NCI-H1092 treated with DMSO at 0.1 percent for 48 hours (cell line): Measurements from ENCODE around the gene CDH23.
A peak's percentile ranks its signal among the peaks of the same experiment; 100 is the strongest.
"Not testable (repeated sequence)": the region's sequence is repeated elsewhere in the genome, so short reads cannot be mapped to it uniquely, and the experiment has no call there.

ENCODE experiments used
- DNase-seq: peaks from one replicate; lab custom pipeline; 2025; lab: John Stamatoyannopoulos, UW

The CDH23 gene

DNA sequence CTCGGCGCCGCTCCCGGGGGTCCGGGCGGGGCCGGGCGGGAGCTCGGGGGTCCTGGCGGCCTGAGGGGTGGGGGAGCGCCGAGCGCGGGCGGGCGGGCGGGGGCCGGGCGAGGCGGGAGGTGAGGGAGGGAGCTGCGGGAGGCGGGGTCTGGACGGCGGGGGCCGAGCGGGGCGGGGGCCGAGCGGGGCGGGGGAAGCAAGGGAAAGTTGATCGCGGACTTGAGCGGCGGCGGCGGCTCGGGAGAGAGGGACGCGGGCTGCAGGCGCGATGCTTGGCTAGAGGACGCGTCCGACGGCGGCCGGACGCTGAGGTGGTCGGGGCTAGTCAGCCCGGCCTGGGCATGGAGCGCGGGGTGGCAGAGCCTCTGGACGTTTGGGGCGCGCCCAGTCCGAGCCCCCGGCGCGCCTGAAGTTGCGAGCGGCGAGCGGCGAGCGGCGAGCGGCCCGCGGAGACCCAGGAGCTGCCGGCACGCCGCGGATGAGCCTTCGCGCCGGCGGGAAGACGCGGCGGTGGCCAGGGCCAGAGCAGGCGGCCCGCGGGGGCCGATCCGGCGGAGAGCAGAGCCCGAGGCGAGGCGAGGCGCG lies at the start of gene CDH23:
CDH23 (plus strand) TSS at position 210 of the 585 bp plus-strand sequence. CDS start 42,912 bp downstream, outside the sequence.
- peak; percentile 35 for DNase-seq

DNA sequence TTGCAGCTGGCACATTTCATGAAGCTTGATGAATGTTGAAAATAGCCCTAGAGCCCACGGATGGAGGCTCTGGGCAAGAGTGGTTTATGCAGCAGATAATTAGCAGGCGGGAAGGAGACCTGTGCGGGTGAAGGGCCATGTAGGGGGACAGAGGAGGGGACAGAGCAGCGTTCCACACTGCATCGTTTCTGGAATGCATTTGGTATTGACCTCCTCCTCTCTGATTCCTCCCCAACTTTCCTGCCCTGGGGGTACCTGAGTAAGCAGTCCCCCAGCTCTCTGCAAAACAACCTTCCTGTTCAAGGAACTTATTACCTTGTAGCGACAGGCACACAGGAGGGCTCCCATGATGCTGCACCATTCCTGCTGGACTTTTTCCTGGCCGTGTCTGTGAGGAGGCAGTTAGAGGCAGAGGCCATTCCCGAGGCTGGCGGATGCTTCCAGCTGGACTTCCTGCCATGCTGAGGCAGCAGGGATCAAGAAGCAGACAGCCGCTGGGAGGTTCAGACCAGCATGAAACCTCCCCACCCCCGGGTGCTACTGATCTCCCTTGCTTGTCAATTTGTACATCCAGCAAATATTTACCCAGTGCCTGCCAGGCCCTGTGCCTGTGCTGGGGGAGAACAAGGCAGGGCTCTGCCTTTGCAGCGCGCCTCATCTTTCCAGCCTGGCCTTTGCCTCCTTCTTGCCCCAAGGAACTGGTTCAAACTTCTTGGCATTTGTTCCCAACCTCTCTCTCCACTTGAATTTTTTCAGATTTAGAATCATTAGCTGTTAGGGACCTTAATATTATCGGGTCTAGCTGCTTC lies 48.9 kb upstream of the CDH23 start:
- peak; percentile 35 for DNase-seq

DNA sequence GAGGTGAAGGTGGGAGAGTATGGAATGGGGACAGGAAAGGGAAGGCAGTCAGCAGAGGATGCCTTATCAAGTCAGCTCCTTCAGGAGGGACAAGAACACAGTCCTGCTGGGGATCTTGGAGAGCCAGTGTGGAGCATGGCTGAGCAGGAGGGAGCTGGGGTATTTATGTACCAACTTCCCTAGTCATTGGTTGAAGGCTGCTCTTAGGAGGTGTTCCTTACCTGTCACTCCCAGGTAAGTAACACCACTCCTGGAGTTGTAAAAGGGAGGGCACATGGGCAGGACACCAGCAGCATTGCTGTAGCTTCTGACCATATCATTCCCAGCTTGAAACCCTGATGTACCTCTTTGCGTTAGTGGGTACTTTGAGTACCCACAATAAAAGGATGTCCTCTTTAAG lies 47.9 kb upstream of the CDH23 start:
- DNase-seq: no peak

DNA sequence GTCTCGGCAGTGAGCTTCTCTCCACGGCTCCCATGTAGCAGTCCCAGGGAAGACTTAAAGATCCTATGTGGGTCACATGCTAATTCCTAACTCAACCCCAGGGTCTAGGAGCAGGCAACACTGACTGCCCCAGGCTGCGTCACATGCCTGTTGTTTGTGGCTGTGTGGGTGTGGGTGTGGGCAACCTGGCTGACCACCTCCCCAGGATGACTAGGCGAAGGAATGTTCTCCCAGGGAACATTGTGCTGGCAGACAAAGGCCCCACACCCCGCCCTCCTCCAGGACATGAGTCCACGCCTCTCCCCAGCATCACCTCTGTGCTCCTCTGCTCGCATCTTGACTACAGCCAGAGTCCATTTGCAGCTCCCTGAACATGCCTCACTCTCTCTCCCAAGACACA lies 47.3 kb upstream of the CDH23 start:
- no peak for DNase-seq

DNA sequence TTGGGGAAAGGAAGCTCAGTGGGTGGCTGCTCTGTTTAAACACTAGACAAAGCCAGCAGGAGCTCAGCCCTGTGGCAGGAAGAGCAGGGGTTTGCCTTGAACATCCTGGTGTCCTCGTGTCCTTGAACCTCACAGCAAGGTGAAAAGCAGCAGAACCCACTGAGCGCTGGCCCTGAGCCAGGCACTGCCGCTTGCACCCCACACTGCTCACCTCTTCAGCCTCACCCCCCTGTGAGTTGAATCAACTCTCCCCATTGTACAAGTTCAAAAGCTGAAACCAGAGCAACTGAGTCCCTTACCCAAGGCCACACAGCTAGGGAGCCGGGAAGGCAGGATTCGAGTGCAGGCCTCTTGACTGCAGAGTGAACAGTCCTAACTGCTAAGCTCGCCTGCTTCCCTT lies 45.6 kb upstream of the CDH23 start:
- no peak for DNase-seq

DNA sequence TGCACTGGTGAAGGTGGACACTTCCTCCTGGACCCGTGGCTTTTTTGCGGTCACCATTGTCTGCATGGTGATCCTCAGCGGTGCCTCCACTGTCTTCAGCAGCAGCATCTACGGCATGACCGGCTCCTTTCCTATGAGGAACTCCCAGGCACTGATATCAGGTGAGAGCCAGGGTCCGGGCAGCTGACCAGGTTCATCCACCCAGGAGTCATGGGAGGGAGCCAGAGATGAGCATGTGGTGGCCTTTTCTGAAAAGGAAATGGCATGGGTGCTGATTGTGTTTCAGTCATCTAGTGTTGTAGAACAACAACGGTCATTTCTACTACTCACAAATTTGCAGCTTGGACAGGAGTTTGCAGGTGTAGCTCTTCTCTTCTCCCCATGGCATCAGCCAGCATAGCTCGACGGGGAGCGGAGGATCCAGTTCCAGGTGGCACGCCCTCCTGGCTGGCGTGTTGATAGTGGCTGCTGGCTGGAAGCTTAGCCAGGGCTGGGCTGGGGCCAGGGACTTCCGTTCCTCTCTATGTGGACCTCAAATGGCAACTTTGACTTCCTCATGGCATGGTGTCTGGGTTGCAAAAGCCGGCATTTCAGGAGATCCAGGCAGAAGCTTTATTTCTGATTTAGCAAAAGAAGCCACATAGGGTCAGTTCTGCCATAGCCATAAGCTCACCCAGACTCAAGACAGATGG lies 44.9 kb upstream of the CDH23 start:
- DNase-seq: no peak

DNA sequence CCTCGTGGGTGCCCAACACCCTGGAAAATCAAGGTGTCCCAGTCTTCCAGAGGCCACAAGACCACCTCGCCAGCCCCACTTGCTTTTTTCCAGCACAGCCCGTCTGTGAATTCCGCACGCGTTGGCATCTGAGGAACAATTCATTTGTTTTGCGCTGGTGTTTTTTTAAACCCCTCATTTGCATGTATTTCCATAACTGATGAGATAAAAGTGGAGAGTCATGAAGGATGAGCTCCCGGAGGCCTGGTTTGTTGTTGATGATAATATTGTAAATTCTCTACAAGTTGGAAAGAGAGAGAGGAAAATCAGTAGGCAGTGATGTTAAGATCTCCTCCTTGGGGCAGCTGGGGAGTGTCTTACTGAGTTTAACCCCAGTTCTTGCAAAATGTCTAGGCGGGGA lies 43.1 kb upstream of the CDH23 start:
- no peak for DNase-seq

DNA sequence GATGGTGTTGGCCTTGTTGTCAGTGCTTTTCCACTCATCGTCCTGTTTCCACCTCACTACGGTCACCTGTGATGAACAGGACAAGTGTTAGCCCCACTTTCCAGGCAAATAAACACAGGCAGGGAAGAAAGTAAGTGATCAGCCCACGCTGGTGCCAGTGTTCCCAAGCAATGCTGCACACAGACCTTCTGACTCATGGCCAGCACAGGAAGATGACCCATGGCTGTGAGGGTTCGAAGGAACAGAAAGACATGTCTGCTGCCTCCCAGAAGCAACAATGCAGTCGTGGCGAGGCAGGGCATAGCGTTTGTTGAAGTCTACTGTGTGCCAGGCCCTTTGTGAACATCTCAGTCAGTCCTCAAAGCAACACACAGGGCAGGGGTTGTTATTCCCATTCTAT lies 41.9 kb upstream of the CDH23 start:
- DNase-seq: no peak

DNA sequence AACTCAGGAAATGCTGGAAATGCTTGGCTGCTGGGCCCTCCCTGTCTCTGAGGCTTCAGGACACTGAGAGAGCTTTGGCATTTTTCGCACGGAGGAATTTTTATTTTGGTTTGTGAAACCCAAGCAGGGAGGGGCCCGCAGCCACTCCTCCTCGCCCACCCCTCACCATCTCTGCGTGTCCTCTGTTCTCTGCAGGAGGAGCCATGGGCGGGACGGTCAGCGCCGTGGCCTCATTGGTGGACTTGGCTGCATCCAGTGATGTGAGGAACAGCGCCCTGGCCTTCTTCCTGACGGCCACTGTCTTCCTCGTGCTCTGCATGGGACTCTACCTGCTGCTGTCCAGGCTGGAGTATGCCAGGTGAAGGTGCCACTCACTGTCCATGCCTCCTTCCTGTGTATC lies 40.8 kb upstream of the CDH23 start:
- no peak for DNase-seq

DNA sequence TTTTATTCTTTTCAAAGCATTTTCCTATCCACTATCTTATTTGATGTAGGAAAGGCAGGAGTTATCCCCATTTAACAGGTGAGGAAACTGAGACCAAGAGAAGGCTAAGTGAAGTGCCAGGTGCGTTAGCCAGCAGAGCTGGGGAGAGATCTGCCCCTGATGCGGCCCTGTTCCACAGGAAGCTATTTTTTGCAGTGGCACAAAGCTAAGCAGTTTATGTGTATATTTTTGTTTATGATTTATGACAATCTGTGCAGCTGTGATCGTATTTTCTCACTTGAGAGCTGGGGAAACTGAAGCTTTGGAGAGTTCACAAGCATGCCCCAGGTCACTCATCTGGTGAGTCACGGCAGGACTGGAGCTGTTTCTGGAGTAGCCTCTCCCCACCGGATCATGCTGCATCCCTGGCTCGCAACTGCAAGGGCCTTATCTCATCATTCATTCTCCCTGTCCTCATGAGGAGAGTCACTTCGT lies 38.9 kb upstream of the CDH23 start:
- DNase-seq: no peak

DNA sequence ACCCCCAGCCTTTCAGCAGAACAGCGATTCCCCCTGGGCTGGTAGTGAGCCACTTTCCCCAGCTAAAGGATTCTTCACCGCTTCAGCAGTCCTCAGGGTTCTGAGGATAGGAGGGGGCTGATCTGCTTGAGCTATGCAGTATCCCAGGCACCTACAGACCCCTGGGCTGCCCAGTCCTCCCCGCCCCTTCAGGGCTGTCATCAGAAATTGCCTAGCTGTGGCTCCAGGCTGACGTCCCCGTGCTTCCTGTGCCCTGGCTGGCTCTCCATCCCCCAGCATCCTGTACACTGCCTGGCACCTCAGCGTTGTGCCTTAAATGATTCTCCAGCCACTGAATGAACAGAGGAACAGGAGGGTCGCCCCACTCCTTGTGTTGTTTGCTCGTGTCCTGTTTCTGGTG lies 38.4 kb upstream of the CDH23 start:
- no peak for DNase-seq

DNA sequence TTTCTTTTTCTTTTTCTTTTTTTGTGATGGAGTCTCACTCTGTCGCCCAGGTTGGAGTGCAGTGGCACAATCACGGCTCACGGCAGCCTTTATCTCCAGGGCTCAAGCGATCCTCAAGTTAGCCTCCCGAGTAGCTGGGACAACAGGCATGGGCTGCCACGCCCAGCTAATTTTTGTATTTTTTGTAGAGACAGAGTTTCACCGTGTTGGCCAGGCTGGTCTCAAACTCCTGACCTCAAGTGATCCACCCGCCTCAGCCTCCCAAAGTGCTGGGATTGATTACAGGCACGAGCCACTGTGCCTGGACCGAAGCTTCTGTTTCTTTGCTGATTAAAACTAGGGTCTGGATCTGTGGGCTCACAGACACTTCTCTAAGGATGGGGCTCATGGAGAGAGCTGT lies 37.8 kb upstream of the CDH23 start:
- not testable (repeated sequence) for DNase-seq

DNA sequence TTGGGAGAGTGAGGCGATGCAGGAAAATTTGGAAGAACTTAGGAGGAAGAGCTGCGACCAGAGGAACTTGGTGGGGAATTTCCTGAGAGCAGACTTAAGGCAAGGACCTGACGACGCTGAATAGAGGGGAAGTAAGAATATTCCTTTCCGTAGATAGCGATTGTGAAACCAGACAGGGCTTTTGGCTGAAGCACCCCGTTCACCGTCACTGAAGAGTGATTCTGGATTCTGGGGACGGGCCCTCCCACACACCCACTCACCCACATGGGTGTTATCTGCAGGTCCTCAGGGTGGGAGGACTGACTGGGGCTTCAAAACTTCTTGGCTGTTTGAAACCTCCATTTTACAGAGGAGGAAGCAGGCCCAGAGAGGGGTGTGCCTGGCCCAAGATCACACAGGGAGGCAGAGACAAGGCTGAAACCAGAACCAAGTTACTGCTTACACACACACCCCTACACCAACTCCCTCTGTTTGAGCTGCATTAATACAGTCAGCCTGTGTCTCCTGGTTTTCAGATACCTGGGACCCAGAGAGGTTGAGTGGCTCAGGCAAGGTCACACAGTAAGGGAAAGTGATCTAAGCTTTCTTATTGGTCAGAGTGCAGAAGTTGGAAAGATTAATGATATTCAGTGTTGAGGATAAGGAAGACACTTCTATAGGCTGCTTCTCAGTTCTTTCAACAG lies 37.2 kb upstream of the CDH23 start:
- no peak for DNase-seq

DNA sequence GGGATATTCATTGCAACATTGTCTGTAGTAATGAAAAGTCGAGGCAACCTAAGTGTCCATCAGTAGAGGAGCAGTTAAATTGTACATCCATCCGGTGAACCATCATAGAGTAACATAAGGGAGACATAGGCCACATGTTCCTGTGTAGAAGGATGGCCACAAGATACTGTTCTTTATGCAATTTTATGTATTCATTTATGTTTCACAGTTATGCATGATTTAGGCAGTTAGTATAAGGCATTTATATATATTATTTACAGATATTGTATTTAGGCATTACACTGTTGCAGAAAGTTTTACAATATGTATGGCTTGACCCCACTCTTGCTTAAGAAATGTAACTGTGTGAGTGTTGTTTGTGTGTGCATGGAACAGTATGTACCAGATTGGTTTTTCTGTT lies 36.0 kb upstream of the CDH23 start:
- no peak for DNase-seq

DNA sequence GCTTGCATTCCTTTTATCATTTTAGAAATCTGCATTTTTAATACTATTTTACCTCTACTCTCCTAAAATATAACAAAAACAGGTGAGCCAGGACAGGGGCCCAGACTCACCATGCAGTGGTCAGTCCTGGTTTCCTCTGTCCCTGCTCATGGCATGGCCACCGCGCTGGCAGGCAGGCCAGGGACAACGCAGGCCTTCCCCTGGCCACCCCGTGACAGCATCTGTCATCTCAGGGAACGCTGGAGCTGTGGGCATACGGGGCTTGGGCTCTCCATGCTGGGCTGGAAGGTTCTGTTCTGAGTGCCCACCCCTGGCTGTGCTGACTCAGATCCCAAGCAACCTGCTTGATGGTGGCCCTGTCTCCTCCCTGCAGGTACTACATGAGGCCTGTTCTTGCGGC lies 35.1 kb upstream of the CDH23 start:
- DNase-seq: no peak

DNA sequence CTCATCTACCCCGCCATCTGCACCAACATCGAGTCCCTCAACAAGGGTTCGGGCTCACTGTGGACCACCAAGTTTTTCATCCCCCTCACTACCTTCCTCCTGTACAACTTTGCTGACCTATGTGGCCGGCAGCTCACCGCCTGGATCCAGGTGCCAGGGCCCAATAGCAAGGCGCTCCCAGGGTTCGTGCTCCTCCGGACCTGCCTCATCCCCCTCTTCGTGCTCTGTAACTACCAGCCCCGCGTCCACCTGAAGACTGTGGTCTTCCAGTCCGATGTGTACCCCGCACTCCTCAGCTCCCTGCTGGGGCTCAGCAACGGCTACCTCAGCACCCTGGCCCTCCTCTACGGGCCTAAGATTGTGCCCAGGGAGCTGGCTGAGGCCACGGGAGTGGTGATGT lies 34.6 kb upstream of the CDH23 start:
- no peak for DNase-seq

DNA sequence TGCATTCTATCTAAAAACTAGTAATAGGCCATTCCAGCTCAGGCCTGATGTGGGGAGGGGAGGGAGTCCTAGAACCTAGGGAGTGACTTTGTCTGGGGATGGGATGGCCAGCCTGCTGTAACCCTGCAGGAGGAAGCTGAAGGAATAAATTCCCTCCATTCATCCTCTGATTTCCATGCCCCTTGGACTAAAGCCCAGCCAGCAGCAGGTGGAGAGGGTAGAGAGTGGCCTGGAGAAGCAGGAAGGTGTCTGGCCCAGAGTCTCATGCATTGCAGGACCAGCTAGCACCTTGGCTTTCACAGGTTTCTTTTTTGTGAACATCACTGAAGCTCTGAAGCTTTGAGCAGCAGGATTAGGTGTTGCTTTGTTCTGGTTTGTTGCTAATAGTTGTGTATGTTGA lies 32.8 kb upstream of the CDH23 start:
- DNase-seq: peak; percentile 23

DNA sequence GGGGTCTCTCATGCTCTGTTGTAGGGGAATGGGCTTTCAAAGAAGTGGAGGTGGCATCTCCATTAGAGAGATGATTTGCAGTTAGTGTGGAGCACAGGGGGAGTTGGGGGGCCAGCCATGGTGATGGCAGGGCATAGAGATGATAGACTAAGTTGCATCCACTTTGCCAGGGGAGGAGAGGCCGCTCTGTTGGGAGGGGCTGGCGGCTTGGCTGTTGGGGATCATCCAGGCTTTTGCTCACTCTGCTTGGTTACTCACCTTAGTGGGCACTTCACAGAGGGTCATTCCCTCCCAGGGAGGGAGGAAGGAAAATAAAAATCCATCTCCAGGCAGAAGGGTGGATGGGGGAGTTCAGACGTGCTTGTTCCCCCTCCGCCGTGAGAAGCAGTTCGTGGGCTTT lies 31.4 kb upstream of the CDH23 start:
- DNase-seq: no peak

DNA sequence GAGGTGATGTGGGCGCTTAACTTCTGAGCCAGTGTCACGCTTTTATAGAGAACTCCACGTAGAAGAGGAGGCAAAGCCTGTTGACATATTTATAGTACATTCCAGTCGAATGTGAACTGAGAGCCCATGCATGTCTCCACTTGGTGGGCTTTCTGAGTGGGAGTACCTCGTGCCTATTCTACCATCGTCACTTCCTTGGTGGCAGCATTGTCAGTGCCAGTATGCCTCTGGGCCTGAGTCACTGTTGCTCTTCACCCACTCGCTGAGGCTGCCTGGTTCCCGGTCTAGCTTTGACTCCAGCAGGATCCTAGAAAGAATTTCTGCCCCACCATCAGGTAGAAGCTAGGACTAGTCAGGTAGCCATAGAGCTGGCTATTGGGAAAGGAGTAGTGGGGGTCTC lies 30.0 kb upstream of the CDH23 start:
- DNase-seq: no peak

DNA sequence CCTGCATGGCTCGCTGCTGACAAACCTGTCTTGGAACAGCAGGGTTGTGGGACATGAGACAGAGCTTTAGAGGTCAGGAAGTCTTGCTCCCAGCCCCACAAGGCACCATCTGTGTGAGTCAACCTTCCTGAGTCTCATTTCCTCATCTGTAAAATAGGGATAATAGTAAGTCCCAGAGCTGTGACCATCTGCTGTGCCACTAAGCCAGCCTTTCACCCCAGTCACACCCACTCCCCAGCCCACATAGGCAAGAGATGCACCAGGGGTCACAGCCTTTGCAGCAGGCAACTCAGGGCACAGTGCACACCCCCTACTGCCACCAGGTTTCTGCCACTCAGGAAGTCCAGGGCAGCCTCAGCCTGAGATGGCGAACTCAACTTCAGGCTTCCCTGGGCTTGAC lies 29.4 kb upstream of the CDH23 start:
- DNase-seq: no peak

DNA sequence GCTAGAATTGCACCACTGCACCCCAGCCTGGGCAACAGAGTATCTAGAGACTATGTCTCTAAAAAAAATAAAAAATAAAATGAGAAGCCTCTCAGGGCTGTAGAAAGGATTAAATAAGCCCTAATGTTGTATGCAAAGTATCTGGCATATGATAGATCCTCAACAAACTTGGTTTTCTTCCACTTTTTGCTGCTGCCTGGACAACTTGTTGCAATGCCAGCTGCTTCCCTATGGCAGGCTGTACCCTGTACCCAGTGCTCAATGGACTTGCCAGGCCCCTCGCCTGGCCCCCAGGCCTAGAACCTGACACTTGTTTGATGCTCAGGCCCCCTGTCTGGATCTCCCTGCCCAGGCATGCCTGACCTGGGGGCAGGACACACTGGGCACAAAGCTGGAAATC lies 28.5 kb upstream of the CDH23 start:
- DNase-seq: no peak

DNA sequence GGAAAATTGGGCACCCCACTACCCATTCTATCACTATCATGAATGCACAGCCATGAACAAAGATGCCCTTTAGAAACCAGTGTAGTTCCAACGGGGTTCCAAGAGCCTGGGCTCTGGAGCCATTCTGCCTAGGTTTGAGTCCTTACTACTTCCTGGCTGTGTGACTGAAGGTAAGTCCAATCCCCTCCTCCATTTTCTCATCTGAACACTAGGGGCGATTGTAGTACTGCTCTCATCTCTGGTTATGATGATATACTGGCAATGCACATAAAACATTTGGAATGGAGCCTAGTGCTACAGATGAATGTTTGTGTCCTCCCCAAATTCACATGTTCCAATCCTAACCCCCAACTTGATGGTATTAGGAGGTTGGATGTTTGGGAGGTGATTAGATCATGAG lies 28.1 kb upstream of the CDH23 start:
- DNase-seq: no peak

DNA sequence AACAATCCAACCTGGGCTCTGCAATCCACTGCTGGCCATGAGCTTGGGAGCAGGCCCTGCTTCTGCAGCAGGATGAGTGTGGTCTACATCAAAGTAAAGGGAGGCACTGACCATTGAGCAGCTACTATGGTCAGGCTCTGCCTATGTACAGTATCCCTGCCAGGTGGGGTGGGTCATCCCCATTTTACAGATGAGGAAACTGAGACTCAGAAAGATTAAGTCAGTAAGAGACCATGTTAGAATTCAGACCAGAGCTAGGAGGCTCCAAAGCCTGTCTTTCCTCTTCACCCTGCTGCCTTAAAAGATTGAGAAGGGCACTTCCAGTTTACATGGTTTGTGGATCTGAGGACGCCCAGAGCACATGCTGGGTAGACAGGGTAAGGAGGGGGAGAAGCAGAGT lies 27.1 kb upstream of the CDH23 start:
- DNase-seq: no peak
